NCI-H1694 treated with DMSO at 0.1 percent for 48 hours (cell line): ENCODE data around the gene CA7.
"Not testable (repeated sequence)": the region's sequence is repeated elsewhere in the genome, so short reads cannot be mapped to it uniquely, and the experiment has no call there.

Source experiments
- DNase-seq: peaks from one replicate; lab custom pipeline; 2025; lab: John Stamatoyannopoulos, UW

CA7 gene

GRCh38 chr16:66846831-66847230, 2.6 kb downstream of the CA7 start:
- no peak for DNase-seq

GRCh38 chr16:66847533-66848067, 3.4 kb downstream of the CA7 start:
- DNase-seq, result no peak

GRCh38 chr16:66848172-66848571, 4.0 kb downstream of the CA7 start:
- DNase-seq, result no peak

GRCh38 chr16:66849021-66849420, 4.8 kb downstream of the CA7 start:
- no peak for DNase-seq

- no peak for DNase-seq
These were observed 5.3 kb downstream of the CA7 start for GRCh38 chr16:66849549-66849948.

GRCh38 chr16:66850115-66850815, 6.1 kb downstream of the CA7 start:
- no peak for DNase-seq

GRCh38 chr16:66851166-66851964, 7.2 kb downstream of the CA7 start:
- no peak for DNase-seq

- DNase-seq, result no peak
These were observed 9.3 kb downstream of the CA7 start for GRCh38 chr16:66853261-66854139.

GRCh38 chr16:66856184-66856730, 12.0 kb downstream of the CA7 start:
- DNase-seq, result no peak

- DNase-seq, result no peak
These were observed 12.6 kb downstream of the CA7 start for GRCh38 chr16:66856801-66857200.

- DNase-seq, result no peak
These were observed 13.2 kb downstream of the CA7 start for GRCh38 chr16:66857437-66857836.

GRCh38 chr16:66858740-66859396, 14.7 kb downstream of the CA7 start:
- no peak for DNase-seq

- no peak for DNase-seq
These were observed 15.3 kb downstream of the CA7 start for GRCh38 chr16:66859397-66860068.

- no peak for DNase-seq
These were observed 17.9 kb downstream of the CA7 start for GRCh38 chr16:66862023-66862520.

GRCh38 chr16:66863707-66864106, 19.5 kb downstream of the CA7 start:
- no peak for DNase-seq

- DNase-seq, result no peak
These were observed 25.2 kb downstream of the CA7 start for GRCh38 chr16:66869424-66869823.

- DNase-seq, result not testable (repeated sequence)
These were observed 27.1 kb downstream of the CA7 start for GRCh38 chr16:66871363-66871762.

- no peak for DNase-seq
These were observed 27.6 kb downstream of the CA7 start for GRCh38 chr16:66871840-66872239.

- DNase-seq, result no peak
These were observed 28.3 kb downstream of the CA7 start for GRCh38 chr16:66872559-66872942.

- DNase-seq, result peak; percentile 48
These were observed 28.9 kb downstream of the CA7 start for GRCh38 chr16:66872943-66873684.
